ENCODE data around the gene IGF2BP2.

Gene IGF2BP2

GRCh38 chr3:185727873-185728272, 97.0 kb downstream of the IGF2BP2 start:
- Histone ChIP-seq H3K4me1 (peaks cover 33% of the 10 kb centered on the region), H3K4me2 (no peak overlapping the region), H3K36me3 (no peaks in the 10 kb centered on the region)

GRCh38 chr3:185726254-185726967, 98.4 kb downstream of the IGF2BP2 start:
- no peak overlapping the region for H3K9ac ChIP-seq
- H3K9me3 ChIP-seq = 0 out of 2 replicates have a peak, but pooled peaks cover 3% of the 10 kb centered on the region
- no peaks in the 10 kb centered on the region for H3K36me3 ChIP-seq
- no peak overlapping the region for H3K4me3 ChIP-seq
- no peak overlapping the region for H3K27ac ChIP-seq
- peaks cover 25% of the 10 kb centered on the region for H3K4me1 ChIP-seq
- H3K27me3 ChIP-seq = no peaks in the 10 kb centered on the region; the same call in 1 of the 2 replicates
- no peak for TF ChIP-seq Cebpa-rat (IDR thresholded peaks at IDR 0.05)
- no peak overlapping the region for H3K4me2 ChIP-seq
- H4K20me1 ChIP-seq = no peaks in the 10 kb centered on the region

More at GRCh38 chr3:185727873-185728272, 97.0 kb downstream of the IGF2BP2 start:
- no peak overlapping the region for H3K9ac ChIP-seq
- H3K27ac ChIP-seq = no peak overlapping the region
- H3K27me3 ChIP-seq = no peaks in the 10 kb centered on the region; the same call in 1 of the 2 replicates
- H4K20me1 ChIP-seq = no peaks in the 10 kb centered on the region
- 0 out of 2 replicates have a peak, but pooled peaks cover 3% of the 10 kb centered on the region for H3K9me3 ChIP-seq
- no peak for TF ChIP-seq Cebpa-rat (IDR thresholded peaks at IDR 0.05)
- H3K4me3 ChIP-seq = no peak overlapping the region

DNA sequence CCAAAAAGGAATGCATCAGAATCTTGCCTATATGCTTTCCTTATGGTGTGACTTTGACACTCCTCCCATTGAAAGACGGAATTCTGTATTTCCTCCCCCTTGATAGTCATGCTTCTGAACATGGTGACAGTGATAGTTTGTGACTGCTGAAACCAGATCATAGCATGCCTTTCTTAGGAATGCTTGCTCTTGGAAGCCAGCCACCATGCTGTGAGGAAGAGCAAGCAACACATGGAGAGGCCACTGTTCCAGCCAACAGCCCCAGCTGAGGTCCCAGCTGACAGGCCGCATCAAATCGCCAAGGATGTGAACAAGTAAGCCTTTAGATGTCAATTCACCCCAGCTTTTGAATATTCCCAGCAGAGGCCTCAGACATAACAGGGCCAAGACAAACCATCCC, 100.1 kb downstream of the IGF2BP2 start:
- TF ChIP-seq Cebpa-rat (IDR thresholded peaks at IDR 0.05) = no peak
- H3K9ac ChIP-seq = no peak overlapping the region
- H3K27me3 ChIP-seq = no peaks in the 10 kb centered on the region; the same call in 1 of the 2 replicates
- 0 out of 2 replicates have a peak, but pooled peaks cover 3% of the 10 kb centered on the region for H3K9me3 ChIP-seq
- H3K4me2 ChIP-seq = no peak overlapping the region
- H3K4me3 ChIP-seq = no peak overlapping the region
- H3K4me1 ChIP-seq = peaks cover 32% of the 10 kb centered on the region
- H3K27ac ChIP-seq = no peak overlapping the region
- no peaks in the 10 kb centered on the region for H4K20me1 ChIP-seq
- H3K36me3 ChIP-seq = no peaks in the 10 kb centered on the region

DNA sequence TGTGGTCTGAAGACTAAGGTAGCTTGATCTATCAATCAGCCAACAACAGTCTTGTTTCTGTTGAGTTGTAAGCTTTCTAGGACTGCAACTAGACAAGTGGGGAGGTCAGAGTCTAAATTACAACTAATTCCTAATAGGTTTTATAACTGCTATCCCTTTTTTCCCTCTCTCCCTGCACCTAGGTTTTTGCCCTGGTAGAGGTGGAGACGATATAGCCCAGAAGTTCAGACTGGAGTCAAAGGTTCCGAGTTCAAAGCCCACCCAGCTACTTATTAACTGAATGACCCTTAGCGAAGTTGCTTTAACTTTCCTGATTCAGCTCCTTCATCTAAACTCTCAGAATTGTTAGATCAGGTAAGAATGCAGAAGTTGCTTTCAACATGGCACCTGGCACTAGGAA, 100.6 kb downstream of the IGF2BP2 start:
- TF ChIP-seq Cebpa-rat (IDR thresholded peaks at IDR 0.05) = no peak
- H3K9me3 ChIP-seq = 0 out of 2 replicates have a peak, but pooled peaks cover 3% of the 10 kb centered on the region
- no peak overlapping the region for H3K27ac ChIP-seq
- no peak overlapping the region for H3K9ac ChIP-seq
- peaks cover 37% of the 10 kb centered on the region for H3K4me1 ChIP-seq
- no peaks in the 10 kb centered on the region for H4K20me1 ChIP-seq
- no peak overlapping the region for H3K4me2 ChIP-seq
- H3K36me3 ChIP-seq = no peaks in the 10 kb centered on the region
- H3K27me3 ChIP-seq = no peaks in the 10 kb centered on the region; the same call in 1 of the 2 replicates
- H3K4me3 ChIP-seq = no peak overlapping the region

DNA sequence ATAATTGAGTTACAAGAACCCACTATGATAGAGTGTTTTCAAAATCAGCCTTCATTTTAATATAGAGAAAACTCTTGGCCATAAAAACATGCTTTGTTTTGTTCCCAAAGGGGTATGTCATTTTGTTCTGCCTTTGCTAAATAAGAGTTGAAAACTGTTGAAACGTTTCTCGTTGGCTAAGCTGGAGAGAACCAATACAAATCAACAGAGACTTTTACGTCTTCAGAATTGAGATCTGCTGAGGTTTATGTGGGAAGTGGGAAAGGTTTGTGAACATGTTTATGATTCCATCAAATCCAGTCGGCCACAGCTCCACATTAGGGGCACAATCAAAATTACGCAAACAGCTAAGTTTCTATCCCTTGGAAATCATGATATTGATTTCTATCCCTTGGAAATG, 102.0 kb downstream of the IGF2BP2 start:
- Histone ChIP-seq H3K27ac (no peak overlapping the region), H4K20me1 (no peaks in the 10 kb centered on the region), H3K36me3 (no peaks in the 10 kb centered on the region), H3K9ac (no peak overlapping the region), H3K4me3 (no peak overlapping the region), H3K9me3 (0 out of 2 replicates have a peak, but pooled peaks cover 3% of the 10 kb centered on the region), H3K27me3 (no peaks in the 10 kb centered on the region; the same call in 1 of the 2 replicates), H3K4me2 (no peak overlapping the region), H3K4me1 (peaks cover 42% of the 10 kb centered on the region)
- TF ChIP-seq Cebpa-rat (IDR thresholded peaks at IDR 0.05) = no peak

DNA sequence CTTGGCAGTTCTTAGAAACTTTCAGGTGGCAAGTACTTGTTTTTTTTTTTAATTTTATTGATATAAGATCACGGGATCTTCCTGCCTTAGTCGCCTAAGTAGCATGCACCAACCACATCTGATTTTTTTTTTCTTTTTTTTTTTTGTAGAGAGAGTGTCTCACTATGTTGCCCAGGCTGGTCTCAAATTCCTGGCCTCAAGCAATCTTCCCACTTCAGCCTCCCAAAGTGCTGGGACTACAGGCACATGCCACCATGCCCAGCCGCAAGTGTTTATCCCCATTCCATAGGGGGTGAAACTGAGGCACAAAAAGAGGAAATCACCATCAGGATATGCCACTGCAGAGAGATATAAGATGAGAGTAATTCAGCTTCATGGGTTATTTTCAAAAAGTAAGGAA, 102.9 kb downstream of the IGF2BP2 start:
- Histone ChIP-seq H3K4me3 (no peak overlapping the region), H3K9ac (no peak overlapping the region), H4K20me1 (no peaks in the 10 kb centered on the region), H3K27me3 (no peaks in the 10 kb centered on the region), H3K9me3 (0 out of 2 replicates have a peak, but pooled peaks cover 3% of the 10 kb centered on the region), H3K27ac (no peak overlapping the region), H3K4me2 (no peak overlapping the region), H3K36me3 (no peaks in the 10 kb centered on the region), H3K4me1 (peaks cover 51% of the 10 kb centered on the region)
- no peak for TF ChIP-seq Cebpa-rat (IDR thresholded peaks at IDR 0.05)

- TF ChIP-seq Cebpa-rat (IDR thresholded peaks at IDR 0.05) = no peak
- H3K36me3 ChIP-seq = no peaks in the 10 kb centered on the region
- H4K20me1 ChIP-seq = no peaks in the 10 kb centered on the region
- peaks cover 59% of the 10 kb centered on the region for H3K4me1 ChIP-seq
- H3K27ac ChIP-seq = 0 out of 2 replicates have a peak overlapping the region, but pooled peaks have one; percentile 69
- peak overlapping the region; percentile 80 for H3K4me2 ChIP-seq
- no peaks in the 10 kb centered on the region for H3K27me3 ChIP-seq
- 0 out of 2 replicates have a peak overlapping the region, but pooled peaks have one; percentile 4 for H3K9ac ChIP-seq
- H3K9me3 ChIP-seq = 0 out of 2 replicates have a peak, but pooled peaks cover 3% of the 10 kb centered on the region
- peak overlapping the region; percentile 38; the same call in 1 of the 2 replicates for H3K4me3 ChIP-seq
Observed at GRCh38 chr3:185720326-185720725, 104.5 kb downstream of the IGF2BP2 start.

- Histone ChIP-seq H4K20me1 (no peaks in the 10 kb centered on the region), H3K4me1 (peaks cover 64% of the 10 kb centered on the region), H3K27me3 (no peaks in the 10 kb centered on the region), H3K27ac (no peak overlapping the region), H3K9ac (no peak overlapping the region), H3K9me3 (no peaks in the 10 kb centered on the region), H3K4me2 (peak overlapping the region; percentile 80), H3K4me3 (no peak overlapping the region), H3K36me3 (no peaks in the 10 kb centered on the region)
- TF ChIP-seq Cebpa-rat (IDR thresholded peaks at IDR 0.05) = no peak
Observed at GRCh38 chr3:185718736-185719593, 105.9 kb downstream of the IGF2BP2 start.

GRCh38 chr3:185717627-185718402, 107.0 kb downstream of the IGF2BP2 start:
- no peak overlapping the region for H3K9ac ChIP-seq
- no peak overlapping the region for H3K4me3 ChIP-seq
- H3K27ac ChIP-seq = peak overlapping the region; percentile 36
- no peaks in the 10 kb centered on the region for H3K27me3 ChIP-seq
- H4K20me1 ChIP-seq = no peaks in the 10 kb centered on the region
- no peak for TF ChIP-seq Cebpa-rat (IDR thresholded peaks at IDR 0.05)
- H3K4me2 ChIP-seq = peak overlapping the region; percentile 21; the same call in 1 of the 2 replicates
- H3K9me3 ChIP-seq = no peaks in the 10 kb centered on the region
- H3K4me1 ChIP-seq = peaks cover 64% of the 10 kb centered on the region
- H3K36me3 ChIP-seq = no peaks in the 10 kb centered on the region

Data from BLaER1 (cell line).